ENCODE results near the gene MEST.

DNA sequence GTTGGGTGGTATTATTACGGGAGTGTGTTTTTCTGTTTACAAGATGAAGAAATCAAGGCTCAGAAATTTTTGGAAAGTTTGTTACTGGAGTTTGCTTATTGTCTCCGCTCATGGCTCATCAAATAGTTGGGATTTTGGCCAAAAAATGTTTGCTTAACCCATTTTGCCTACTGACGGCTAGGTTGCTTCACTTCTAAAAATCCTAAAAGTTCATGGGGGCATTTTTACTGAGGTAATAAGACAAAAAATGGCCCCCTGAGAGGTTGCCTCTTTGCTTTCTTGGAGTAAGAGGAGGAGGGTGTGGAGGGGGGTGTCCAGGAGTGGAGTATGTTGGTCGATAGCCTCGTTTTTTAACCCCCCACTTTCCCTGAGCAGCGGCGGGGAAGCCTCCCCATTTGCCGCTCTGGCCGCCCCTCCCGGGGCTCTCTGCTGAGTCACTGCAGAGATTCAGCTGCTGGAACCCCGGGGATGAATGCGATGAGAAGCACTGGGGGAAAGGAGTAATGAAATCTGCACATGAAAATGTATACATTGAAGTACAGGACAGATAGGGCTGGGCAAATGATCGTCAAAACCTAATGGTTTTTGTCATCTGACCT lies 1.5 kb downstream of the MEST start:
- TF ChIP-seq RAD21 (conservative IDR thresholded peaks at IDR 0.05) (no peak), POLR2AphosphoS5 (IDR thresholded peaks at IDR 0.05) (no peak), EZH2 (IDR thresholded peaks at IDR 0.05; ENCODE audit: borderline replicate concordance, insufficient read depth, low read length, poor library complexity, severe bottlenecking) (no peak)
- TF ChIP-seq, protein P1, sequence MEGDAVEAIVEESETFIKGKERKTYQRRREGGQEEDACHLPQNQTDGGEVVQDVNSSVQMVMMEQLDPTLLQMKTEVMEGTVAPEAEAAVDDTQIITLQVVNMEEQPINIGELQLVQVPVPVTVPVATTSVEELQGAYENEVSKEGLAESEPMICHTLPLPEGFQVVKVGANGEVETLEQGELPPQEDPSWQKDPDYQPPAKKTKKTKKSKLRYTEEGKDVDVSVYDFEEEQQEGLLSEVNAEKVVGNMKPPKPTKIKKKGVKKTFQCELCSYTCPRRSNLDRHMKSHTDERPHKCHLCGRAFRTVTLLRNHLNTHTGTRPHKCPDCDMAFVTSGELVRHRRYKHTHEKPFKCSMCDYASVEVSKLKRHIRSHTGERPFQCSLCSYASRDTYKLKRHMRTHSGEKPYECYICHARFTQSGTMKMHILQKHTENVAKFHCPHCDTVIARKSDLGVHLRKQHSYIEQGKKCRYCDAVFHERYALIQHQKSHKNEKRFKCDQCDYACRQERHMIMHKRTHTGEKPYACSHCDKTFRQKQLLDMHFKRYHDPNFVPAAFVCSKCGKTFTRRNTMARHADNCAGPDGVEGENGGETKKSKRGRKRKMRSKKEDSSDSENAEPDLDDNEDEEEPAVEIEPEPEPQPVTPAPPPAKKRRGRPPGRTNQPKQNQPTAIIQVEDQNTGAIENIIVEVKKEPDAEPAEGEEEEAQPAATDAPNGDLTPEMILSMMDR (IDR thresholded peaks at IDR 0.05; ENCODE audit: poor library complexity, severe bottlenecking), result no peak
